Liver (tissue), 9 donors: ENCODE measurements around the gene CACNB4. TPM values are rescaled to one million over a fixed set of nuclear protein-coding genes. Genes with fewer than 3 reads are reported as not detected.

ENCODE experiments used
- DNase-seq: peaks from one replicate; pipeline ENCODE4 v3.0.0-alpha.2; 2017; ENCODE audit warnings: low spot score
- H3K27ac ChIP-seq, 2 donors: one replicate each; pipeline ENCODE4 v1.7.0; 2013; ENCODE audit warnings: inconsistent platforms in 2 of 2, low read length in 2 of 2, control low read depth in 1 of 2, low read depth in 1 of 2, mild to moderate bottlenecking in 1 of 2
- H3K27me3 ChIP-seq, 4 donors: one replicate each; pipeline versions ENCODE4 v1.6.1 to v1.7.0; 2013; ENCODE audit warnings: low read length in 3 of 4, inconsistent platforms in 1 of 4, mild to moderate bottlenecking in 1 of 4, moderate library complexity in 1 of 4; ENCODE audit not compliant: control insufficient read depth in 4 of 4, insufficient read depth in 4 of 4
- H3K36me3 ChIP-seq, 4 donors: one replicate each; pipeline versions ENCODE4 v1.6.1 to v1.7.0; 2013; ENCODE audit warnings: low read length in 3 of 4, mild to moderate bottlenecking in 3 of 4, low read depth in 1 of 4, moderate library complexity in 1 of 4; ENCODE audit not compliant: control insufficient read depth in 4 of 4, insufficient read depth in 3 of 4
- H3K4me1 ChIP-seq, 4 donors: one replicate each; pipeline versions ENCODE4 v1.6.1 to v1.7.0; 2013; ENCODE audit warnings: low read length in 3 of 4, mild to moderate bottlenecking in 3 of 4, moderate library complexity in 1 of 4; ENCODE audit not compliant: control insufficient read depth in 4 of 4, insufficient read depth in 4 of 4
- H3K4me3 ChIP-seq, 3 donors: one replicate each; pipeline versions ENCODE4 v1.6.1 to v1.7.0; 2013; ENCODE audit warnings: low read length in 3 of 3, control low read depth in 1 of 3, low read depth in 1 of 3, mild to moderate bottlenecking in 1 of 3
- H3K9ac ChIP-seq, 2 donors: one replicate each; pipeline ENCODE4 v1.7.0; 2013; ENCODE audit warnings: low read length in 2 of 2, mild to moderate bottlenecking in 2 of 2, moderate library complexity in 2 of 2, control low read depth in 1 of 2, low read depth in 1 of 2
- H3K9me3 ChIP-seq, 4 donors: one replicate each; pipeline versions ENCODE4 v1.6.1 to v1.7.0; 2013; ENCODE audit warnings: low read length in 3 of 4; ENCODE audit not compliant: control insufficient read depth in 4 of 4
- EGR1 ChIP-seq, 2 donors: IDR thresholded peaks; 2 replicates each; pipeline ENCODE4 v1.6.1; 2016 to 2018; ENCODE audit warnings: antibody characterized with exemption in 2 of 2, low read depth in 2 of 2
- FOXA1 ChIP-seq: IDR thresholded peaks from 2 replicates; pipeline ENCODE4 v1.6.1; 2016; ENCODE audit warnings: antibody characterized with exemption
- FOXA2 ChIP-seq: IDR thresholded peaks from 2 replicates; pipeline ENCODE4 v1.6.1; 2016; ENCODE audit warnings: antibody characterized with exemption
- GABPA ChIP-seq, 2 donors: IDR thresholded peaks in 1 of 2; conservative IDR thresholded peaks in 1 of 2; 2 replicates each; pipeline ENCODE4 v1.6.1; 2016; ENCODE audit warnings: antibody characterized with exemption in 2 of 2, mild to moderate bottlenecking in 1 of 2, moderate library complexity in 1 of 2
- HNF4A ChIP-seq, 2 donors: conservative IDR thresholded peaks; 2 replicates each; pipeline ENCODE4 v1.6.1; 2016; ENCODE audit warnings: antibody characterized with exemption in 2 of 2, mild to moderate bottlenecking in 2 of 2
- HNF4G ChIP-seq: IDR thresholded peaks from 2 replicates; pipeline ENCODE4 v1.6.1; 2016; ENCODE audit warnings: antibody characterized with exemption
- JUND ChIP-seq, 2 donors: IDR thresholded peaks; 2 replicates each; pipeline ENCODE4 v1.6.1; 2016; ENCODE audit warnings: antibody characterized with exemption in 2 of 2
- NR2F2 ChIP-seq: IDR thresholded peaks from 2 replicates; pipeline ENCODE4 v1.6.1; 2016; ENCODE audit warnings: antibody characterized with exemption
- RAD21 ChIP-seq, 2 donors: IDR thresholded peaks; 2 replicates each; pipeline ENCODE4 v1.6.1; 2016; ENCODE audit warnings: antibody characterized with exemption in 2 of 2, mild to moderate bottlenecking in 2 of 2
- RXRA ChIP-seq, 2 donors: IDR thresholded peaks; 2 replicates each; pipeline ENCODE4 v1.6.1; 2017 to 2018; ENCODE audit warnings: antibody characterized with exemption in 2 of 2, mild to moderate bottlenecking in 1 of 2
- SP1 ChIP-seq: IDR thresholded peaks from 2 replicates; pipeline ENCODE4 v1.6.1; 2018; ENCODE audit warnings: antibody characterized with exemption, mild to moderate bottlenecking
- TAF1 ChIP-seq: conservative IDR thresholded peaks from 2 replicates; pipeline ENCODE4 v1.6.1; 2016; ENCODE audit warnings: antibody characterized with exemption, mild to moderate bottlenecking
- YY1 ChIP-seq: IDR thresholded peaks from 2 replicates; pipeline ENCODE4 v1.6.1; 2016; ENCODE audit warnings: antibody characterized with exemption, mild to moderate bottlenecking
- WGBS: extraction: QIAGEN DNeasy Blood & Tissue Kit; methylation state at CpG from one replicate; pipeline ENCODE4 v1.1.7; 2013; 5-methylcytosine and 5-hydroxymethylcytosine counted together
- polyA plus RNA-seq, 2 donors: library from polyadenylated mRNA; stranded (reverse) in 1 of 2; unstranded in 1 of 2; fragments of 200-250 nt in 1 of 2; fragments of >200 nt in 1 of 2; fragmentation: Nextera tagmentation in 1 of 2; extraction: Ambion mirVana in 1 of 2; gene quantifications; one replicate each; pipeline versions ENCODE4 v1.2.1 to v1.2.3, GENCODE V29; 2013 to 2015
- total RNA-seq, 2 donors: library from RNA; depleted of rRNA; stranded (reverse); fragments of >200 nt; gene quantifications; one replicate each; pipeline ENCODE4 v1.2.3, GENCODE V29; 2014
- TF ChIP-seq, protein P1 (sequence below): IDR thresholded peaks from 2 replicates; pipeline ENCODE4 v1.6.1; 2016; ENCODE audit warnings: antibody characterized with exemption
- TF ChIP-seq, protein P2 (sequence below): IDR thresholded peaks from 2 replicates; pipeline ENCODE4 v1.6.1; 2016; ENCODE audit warnings: antibody characterized with exemption, mild to moderate bottlenecking
- TF ChIP-seq, protein P3 (sequence below): fragments of 150-350 bp; IDR thresholded peaks from 2 replicates; pipeline ENCODE4 v1.5.1; 2017; ENCODE audit warnings: improper control_type of control experiment, low read depth, low read length; ENCODE audit not compliant: missing input control
- TF ChIP-seq, protein P4 (sequence below): IDR thresholded peaks from 2 replicates; pipeline ENCODE4 v1.6.1; 2016; ENCODE audit warnings: antibody characterized with exemption
- TF ChIP-seq, protein P5 (sequence below): IDR thresholded peaks from 2 replicates; pipeline ENCODE4 v1.6.1; 2016; ENCODE audit warnings: antibody characterized with exemption
- donor health status: healthy.
- donor health status: healthy.
- donor health status: healthy.
- donor health status: healthy.
- donor health status: healthy.

Gene CACNB4
- total and polyA plus RNA-seq, 4 donors: 0.02 to 0.50 (median 0.21) TPM

DNA sequence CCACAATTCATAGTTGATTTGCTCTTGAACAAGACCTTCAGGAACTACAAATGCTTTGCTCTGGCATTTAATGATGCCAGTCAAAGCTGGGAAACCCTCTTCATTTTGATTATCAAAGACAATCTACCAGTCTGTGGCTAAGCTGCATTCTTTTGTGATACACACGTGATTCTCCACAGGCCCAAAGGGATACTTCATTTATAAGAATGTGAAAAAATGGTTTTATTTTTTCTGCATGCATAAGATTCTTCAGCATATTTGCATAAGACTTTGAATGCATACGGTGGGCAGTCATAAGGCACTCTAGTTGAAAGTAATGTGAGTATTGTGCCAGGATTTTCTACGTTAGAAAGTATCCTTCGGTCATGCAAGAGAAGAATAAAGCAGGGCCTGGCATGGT lies 237.7 kb downstream of the CACNB4 start:
- Histone ChIP-seq H3K4me3 (no peak overlapping the region), H3K27me3 (no peaks in the 10 kb centered on the region), H3K9me3 (no peaks in the 10 kb centered on the region), H3K4me1 (no peaks in the 10 kb centered on the region), H3K36me3 (no peaks in the 10 kb centered on the region), H3K27ac (no peak overlapping the region), H3K9ac (no peak overlapping the region)
- no peak for DNase-seq
- 89% methylated on average over 4 of the region's 4 CpGs for WGBS
- TF ChIP-seq EGR1 (IDR thresholded peaks at IDR 0.05; ENCODE audit: low read depth in 2 of 2): no peak
- TF ChIP-seq HNF4A (conservative IDR thresholded peaks at IDR 0.05): no peak
- no peak for TF ChIP-seq YY1
- no peak for TF ChIP-seq JUND (IDR thresholded peaks at IDR 0.05)
- TF ChIP-seq, protein P1, sequence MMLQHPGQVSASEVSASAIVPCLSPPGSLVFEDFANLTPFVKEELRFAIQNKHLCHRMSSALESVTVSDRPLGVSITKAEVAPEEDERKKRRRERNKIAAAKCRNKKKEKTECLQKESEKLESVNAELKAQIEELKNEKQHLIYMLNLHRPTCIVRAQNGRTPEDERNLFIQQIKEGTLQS: no peak
- no peak for TF ChIP-seq FOXA2
- TF ChIP-seq TAF1: no peak
- TF ChIP-seq, protein P2, sequence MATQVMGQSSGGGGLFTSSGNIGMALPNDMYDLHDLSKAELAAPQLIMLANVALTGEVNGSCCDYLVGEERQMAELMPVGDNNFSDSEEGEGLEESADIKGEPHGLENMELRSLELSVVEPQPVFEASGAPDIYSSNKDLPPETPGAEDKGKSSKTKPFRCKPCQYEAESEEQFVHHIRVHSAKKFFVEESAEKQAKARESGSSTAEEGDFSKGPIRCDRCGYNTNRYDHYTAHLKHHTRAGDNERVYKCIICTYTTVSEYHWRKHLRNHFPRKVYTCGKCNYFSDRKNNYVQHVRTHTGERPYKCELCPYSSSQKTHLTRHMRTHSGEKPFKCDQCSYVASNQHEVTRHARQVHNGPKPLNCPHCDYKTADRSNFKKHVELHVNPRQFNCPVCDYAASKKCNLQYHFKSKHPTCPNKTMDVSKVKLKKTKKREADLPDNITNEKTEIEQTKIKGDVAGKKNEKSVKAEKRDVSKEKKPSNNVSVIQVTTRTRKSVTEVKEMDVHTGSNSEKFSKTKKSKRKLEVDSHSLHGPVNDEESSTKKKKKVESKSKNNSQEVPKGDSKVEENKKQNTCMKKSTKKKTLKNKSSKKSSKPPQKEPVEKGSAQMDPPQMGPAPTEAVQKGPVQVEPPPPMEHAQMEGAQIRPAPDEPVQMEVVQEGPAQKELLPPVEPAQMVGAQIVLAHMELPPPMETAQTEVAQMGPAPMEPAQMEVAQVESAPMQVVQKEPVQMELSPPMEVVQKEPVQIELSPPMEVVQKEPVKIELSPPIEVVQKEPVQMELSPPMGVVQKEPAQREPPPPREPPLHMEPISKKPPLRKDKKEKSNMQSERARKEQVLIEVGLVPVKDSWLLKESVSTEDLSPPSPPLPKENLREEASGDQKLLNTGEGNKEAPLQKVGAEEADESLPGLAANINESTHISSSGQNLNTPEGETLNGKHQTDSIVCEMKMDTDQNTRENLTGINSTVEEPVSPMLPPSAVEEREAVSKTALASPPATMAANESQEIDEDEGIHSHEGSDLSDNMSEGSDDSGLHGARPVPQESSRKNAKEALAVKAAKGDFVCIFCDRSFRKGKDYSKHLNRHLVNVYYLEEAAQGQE: no peak
- TF ChIP-seq SP1: no peak
- no peak for TF ChIP-seq FOXA1
- TF ChIP-seq HNF4G: no peak
- TF ChIP-seq GABPA (IDR thresholded peaks at IDR 0.05 in 1 of 2, conservative IDR thresholded peaks at IDR 0.05 in 1 of 2): no peak
- no peak for TF ChIP-seq NR2F2
- TF ChIP-seq, protein P3, sequence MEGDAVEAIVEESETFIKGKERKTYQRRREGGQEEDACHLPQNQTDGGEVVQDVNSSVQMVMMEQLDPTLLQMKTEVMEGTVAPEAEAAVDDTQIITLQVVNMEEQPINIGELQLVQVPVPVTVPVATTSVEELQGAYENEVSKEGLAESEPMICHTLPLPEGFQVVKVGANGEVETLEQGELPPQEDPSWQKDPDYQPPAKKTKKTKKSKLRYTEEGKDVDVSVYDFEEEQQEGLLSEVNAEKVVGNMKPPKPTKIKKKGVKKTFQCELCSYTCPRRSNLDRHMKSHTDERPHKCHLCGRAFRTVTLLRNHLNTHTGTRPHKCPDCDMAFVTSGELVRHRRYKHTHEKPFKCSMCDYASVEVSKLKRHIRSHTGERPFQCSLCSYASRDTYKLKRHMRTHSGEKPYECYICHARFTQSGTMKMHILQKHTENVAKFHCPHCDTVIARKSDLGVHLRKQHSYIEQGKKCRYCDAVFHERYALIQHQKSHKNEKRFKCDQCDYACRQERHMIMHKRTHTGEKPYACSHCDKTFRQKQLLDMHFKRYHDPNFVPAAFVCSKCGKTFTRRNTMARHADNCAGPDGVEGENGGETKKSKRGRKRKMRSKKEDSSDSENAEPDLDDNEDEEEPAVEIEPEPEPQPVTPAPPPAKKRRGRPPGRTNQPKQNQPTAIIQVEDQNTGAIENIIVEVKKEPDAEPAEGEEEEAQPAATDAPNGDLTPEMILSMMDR: no peak
- TF ChIP-seq, protein P4, sequence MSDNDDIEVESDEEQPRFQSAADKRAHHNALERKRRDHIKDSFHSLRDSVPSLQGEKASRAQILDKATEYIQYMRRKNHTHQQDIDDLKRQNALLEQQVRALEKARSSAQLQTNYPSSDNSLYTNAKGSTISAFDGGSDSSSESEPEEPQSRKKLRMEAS: no peak
- TF ChIP-seq, protein P5, sequence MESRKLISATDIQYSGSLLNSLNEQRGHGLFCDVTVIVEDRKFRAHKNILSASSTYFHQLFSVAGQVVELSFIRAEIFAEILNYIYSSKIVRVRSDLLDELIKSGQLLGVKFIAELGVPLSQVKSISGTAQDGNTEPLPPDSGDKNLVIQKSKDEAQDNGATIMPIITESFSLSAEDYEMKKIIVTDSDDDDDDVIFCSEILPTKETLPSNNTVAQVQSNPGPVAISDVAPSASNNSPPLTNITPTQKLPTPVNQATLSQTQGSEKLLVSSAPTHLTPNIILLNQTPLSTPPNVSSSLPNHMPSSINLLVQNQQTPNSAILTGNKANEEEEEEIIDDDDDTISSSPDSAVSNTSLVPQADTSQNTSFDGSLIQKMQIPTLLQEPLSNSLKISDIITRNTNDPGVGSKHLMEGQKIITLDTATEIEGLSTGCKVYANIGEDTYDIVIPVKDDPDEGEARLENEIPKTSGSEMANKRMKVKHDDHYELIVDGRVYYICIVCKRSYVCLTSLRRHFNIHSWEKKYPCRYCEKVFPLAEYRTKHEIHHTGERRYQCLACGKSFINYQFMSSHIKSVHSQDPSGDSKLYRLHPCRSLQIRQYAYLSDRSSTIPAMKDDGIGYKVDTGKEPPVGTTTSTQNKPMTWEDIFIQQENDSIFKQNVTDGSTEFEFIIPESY: no peak
- TF ChIP-seq RXRA (IDR thresholded peaks at IDR 0.05): no peak
- TF ChIP-seq RAD21 (IDR thresholded peaks at IDR 0.05): no peak
